Fibroblast of skin of left quadriceps (primary cell): ENCODE measurements around the gene GALNT11.

Experiments used
- DNase-seq, 2 experiments: peaks; one replicate each; pipeline ENCODE4 v3.0.0-alpha.2; 2013; ENCODE audit warnings: low read depth in 2 of 2

Gene GALNT11

DNA sequence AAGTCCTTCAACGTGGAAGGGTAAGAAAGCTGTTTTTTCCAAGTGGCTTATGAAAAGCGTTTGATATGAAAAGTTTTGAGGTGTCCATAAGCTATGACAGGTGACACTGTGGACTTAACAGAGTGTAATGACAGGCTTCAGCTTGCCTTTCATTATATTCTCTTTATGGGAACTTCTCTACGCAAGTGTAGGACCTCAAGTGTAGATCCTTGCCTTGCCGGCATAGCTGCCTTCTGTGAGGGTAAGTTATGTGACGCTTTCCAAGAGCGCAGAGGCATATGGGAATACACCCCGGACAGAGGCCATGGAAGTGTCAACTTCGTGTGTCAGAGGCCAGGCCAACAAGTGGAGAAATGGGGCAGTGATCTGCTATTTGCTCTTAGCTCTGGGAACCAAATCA, 91.9 kb downstream of the GALNT11 start:
- no peak for DNase-seq

DNA sequence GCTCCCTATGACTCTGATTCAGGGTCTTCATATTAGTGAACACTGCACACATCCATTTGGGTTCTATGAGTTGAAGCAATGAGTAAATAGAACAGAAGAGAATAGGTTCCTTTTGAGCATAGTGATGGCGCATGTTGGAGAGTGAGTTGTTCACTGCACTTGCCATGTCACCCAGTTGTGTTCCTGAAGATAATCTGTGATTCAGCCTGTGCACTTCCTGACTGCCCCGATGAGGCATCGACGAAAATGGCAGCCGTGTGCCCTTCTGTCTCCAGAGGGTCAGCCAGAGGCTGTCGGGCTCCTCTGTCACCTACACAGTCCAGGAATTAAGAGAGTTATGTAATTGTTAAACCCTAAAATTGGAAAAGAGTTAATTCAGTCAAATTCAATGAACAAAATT, 94.7 kb downstream of the GALNT11 start:
- DNase-seq: no peak

- DNase-seq: no peak
Measured at GRCh38 chr7:152120776-152121175, 95.3 kb downstream of the GALNT11 start.

DNA sequence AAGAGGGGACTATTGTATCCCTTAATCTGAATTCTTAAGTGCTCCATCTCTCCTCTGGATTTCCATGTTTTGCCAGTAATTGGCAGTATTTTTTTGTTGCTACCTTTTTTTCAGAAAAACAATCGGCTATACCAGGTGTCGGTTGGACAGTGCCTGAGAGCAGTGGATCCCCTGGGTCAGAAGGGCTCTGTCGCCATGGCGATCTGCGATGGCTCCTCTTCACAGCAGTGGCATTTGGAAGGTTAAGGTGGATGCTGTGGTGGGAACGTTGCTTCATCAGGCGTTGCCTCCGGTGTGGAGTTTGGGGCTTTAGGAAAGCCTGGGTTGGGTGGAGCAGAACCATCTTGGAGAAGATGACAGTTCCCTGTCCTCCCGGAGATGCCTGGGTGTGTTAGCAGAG, 96.0 kb downstream of the GALNT11 start:
- no peak for DNase-seq

DNA sequence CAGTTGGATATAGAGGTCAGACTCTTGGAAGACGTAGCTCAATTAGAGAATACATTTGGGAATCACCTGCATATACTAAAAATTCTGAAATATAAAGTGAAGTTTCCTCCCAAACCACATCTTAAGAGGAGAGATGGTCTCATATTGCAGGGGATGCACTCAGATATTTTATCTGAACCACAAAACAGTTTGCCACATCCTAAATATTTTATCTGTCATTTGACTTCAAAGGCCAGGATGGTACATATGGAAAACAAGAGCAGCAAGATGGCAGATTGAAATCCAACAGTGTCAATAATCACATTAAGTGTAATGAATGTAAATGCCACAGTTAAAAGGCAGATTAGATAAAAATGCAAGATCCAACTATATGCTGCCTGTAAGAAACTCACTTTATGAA, 97.1 kb downstream of the GALNT11 start:
- DNase-seq: no peak

DNA sequence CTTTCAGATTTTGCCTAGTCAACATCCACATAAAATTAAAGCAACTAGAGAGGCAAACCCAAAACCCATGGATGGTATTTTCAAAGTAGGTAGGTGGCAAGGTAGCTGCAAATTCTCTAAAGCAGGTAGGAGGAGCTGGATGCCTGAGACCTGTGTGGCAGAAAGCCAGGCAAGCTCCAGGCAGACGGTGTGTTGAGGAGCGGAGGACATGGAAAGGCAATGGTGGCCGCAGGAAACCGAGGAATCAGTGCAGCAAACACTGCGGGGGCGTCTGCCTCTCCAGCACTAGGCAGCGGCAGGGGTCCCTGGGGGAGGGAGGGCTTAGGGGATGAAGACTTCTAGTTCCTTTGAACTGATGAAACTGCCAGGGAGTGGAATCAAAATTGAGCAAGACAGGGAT, 101.3 kb downstream of the GALNT11 start:
- DNase-seq: no peak

DNA sequence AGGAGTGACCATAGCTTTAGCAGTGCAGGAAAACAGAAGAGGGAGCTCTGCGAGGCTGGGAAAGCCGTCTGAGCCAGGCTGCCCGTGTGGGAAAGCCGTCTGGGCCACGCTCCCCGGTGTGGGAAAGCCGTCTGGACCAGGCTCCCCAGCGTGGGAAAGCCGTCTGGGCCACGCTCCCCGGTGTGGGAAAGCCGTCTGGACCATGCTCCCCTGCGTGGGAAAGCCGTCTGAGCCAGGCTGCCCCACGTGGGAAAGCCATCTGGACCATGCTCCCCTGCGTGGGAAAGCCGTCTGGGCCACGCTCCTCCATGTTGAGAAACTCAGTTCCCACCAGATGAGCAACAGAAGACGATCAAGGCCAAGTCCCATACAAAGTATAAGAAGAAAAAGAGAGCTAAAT, 101.8 kb downstream of the GALNT11 start:
- DNase-seq: no peak

DNA sequence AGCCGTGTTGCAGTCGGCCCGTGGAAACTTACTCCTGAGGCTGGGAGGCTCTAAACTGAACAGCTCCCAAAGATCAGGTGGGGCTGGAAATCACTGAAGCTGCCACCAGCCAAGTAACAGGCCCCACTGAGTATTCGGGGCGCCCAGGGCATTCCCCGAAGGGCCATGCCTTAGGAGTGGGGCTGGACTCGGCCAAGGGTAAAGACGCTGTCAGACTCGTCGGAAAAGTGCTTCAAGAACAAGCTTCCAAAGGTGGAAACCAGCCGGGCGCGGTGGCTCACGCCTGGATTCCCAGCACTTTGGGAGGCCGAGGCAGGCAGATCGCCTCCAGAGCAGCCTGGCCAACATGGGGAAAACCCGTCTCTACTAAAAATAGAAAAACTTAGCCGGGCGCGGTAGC, 102.8 kb downstream of the GALNT11 start:
- no peak for DNase-seq

GRCh38 chr7:152128741-152129461, 103.4 kb downstream of the GALNT11 start:
- DNase-seq: no peak

GRCh38 chr7:152129682-152130081, 104.2 kb downstream of the GALNT11 start:
- no peak for DNase-seq

DNA sequence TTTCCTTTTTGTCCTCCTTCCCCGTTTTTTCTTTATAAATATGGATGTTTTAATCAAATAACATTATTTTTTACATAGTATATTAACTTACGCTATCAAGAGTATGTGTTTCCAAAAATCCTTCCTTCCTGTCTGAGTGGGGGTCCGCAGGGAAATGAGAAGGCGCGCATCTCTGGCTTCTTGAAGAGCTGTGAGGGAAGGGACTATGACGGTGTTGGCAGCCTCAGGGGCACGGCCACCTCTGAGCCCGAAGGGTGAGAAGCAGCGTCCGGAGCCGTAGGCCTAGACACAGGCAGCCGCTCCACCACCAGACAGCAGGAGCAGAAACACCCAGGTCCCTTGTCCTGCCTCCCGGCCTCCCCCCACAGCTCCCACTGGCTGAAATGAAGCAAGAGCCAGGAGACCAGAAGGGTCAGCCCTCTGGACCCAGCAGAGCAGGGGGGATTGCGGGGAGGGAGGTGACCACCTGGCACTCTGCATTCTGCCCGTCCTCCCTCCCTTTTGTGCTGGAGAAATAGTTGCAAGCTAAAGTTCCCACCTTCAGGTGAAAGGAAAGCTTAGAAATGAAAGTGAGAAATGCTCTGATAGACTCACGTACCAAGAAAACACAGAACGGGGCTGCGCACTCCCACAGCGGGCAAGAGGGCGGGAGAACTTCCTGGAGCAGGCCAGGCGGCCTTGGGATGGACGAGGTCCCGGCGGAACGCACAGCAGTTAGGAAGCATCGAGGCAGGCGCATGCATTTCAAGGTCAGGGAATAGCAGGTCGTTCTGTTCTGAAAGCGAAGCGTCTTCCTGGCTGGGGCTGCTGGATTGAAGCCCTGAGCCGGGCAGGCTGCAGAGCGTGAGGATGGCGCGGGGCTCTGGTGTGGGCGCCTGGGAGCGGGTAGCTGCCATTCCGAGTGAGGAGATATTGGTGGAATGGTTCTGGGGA, 105.5 kb downstream of the GALNT11 start:
- no peak for DNase-seq

DNA sequence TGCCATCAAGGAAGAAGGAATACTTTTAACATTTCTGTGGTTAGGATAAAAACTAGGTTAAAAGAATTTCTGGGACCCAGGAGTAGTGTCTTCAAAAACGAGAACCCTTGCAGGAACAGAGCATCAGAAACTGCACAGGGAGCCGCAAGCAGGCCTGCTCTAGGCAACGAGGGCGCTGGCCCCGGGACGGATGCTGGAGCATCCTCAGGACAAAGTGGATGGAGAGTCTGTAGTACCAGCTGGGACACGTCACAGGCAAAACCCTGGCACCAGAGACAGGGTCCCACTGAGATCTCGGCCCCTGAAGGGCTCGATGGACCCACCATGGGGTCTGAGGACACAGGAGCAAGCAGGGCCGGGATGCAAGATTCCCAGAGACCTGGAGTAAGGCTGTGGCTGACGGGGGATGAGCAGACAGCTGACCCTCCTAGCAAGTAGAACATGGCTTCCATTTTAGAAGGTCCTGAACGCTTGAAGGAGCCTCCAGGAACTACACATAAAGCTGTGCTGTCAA, 106.6 kb downstream of the GALNT11 start:
- DNase-seq: no peak

- no peak for DNase-seq
Measured at GRCh38 chr7:152132812-152133211, 107.3 kb downstream of the GALNT11 start.

- no peak for DNase-seq
Measured at GRCh38 chr7:152133804-152134203, 108.3 kb downstream of the GALNT11 start.

- DNase-seq: peak; percentile 0 to 3
Measured at GRCh38 chr7:152136686-152137085, 111.2 kb downstream of the GALNT11 start.

- DNase-seq: no peak
Measured at GRCh38 chr7:152137476-152138025, 112.1 kb downstream of the GALNT11 start.

DNA sequence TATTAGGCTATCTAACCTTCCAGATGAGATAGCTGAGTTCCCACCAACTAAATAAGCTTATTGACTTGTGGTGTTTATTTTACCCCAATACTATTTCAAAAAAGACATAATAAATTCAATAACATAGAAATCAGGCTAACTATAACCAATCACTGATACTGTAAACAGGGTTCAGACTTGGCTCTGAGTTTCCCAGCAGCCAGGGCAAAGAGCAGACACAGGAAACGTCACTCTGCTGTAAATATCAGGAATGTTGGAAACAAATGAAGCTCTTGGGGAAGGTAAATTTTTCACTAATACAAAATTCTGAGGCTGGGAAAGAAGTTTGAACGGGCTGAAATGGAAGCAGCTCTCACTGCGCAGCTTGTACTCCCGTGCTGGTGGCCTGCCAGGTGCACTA, 114.6 kb downstream of the GALNT11 start:
- no peak for DNase-seq

DNA sequence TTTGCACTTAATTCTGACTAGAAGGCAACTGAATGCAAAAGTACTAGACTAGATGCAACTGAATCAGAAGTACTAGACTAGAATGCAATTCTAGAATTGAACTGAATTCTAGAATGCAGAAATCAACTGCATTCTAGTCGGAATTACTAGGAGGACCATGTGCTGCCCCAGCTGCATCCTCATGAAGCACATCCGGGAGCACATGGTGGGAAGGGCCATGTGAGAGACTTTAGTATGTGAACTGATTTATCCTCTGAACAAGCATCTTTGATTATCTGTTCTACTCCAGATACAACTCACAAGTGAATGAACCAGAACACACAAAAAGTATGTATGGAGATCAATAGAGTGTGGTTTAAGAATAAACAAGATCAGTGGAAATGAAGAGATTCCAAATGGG, 115.1 kb downstream of the GALNT11 start:
- no peak for DNase-seq

- no peak for DNase-seq
Measured at GRCh38 chr7:152142976-152143595, 117.6 kb downstream of the GALNT11 start.

GRCh38 chr7:152144557-152145245, 119.2 kb downstream of the GALNT11 start:
- DNase-seq: no peak

- DNase-seq: peak; percentile 3 to 7
Measured at GRCh38 chr7:152145853-152146466, 120.5 kb downstream of the GALNT11 start.
